ENCODE measurements around the gene DRICH1.

DRICH1 gene

GRCh38 chr22:23591846-23592245 is 40.3 kb downstream of the DRICH1 start:
- no peaks in the 10 kb centered on the region for H3K9me3 ChIP-seq (ENCODE audit: control insufficient read depth, insufficient read depth, low read depth, low read length)
- no peak overlapping the region for H3K9ac ChIP-seq (ENCODE audit: low read length)
- no peak overlapping the region for H3K4me3 ChIP-seq (ENCODE audit: low read depth, low read length)
- H3K27ac ChIP-seq (ENCODE audit: low read depth, low read length), result no peak overlapping the region
- peaks cover 11% of the 10 kb centered on the region for H3K4me1 ChIP-seq (ENCODE audit: control insufficient read depth, insufficient read depth, low read length)
- H3K36me3 ChIP-seq (ENCODE audit: control insufficient read depth, insufficient read depth, low read length), result no peaks in the 10 kb centered on the region
- peaks cover 5% of the 10 kb centered on the region; the same call in 1 of the 2 replicates for H3K27me3 ChIP-seq (ENCODE audit: control insufficient read depth, insufficient read depth, low read length)

- Histone ChIP-seq H3K36me3 (ENCODE audit: control insufficient read depth, insufficient read depth, low read length) (no peaks in the 10 kb centered on the region), H3K4me1 (ENCODE audit: control insufficient read depth, insufficient read depth, low read length) (peaks cover 11% of the 10 kb centered on the region), H3K9me3 (ENCODE audit: control insufficient read depth, insufficient read depth, low read depth, low read length) (no peaks in the 10 kb centered on the region), H3K27ac (ENCODE audit: low read depth, low read length) (no peak overlapping the region), H3K9ac (ENCODE audit: low read length) (no peak overlapping the region), H3K4me3 (ENCODE audit: low read depth, low read length) (no peak overlapping the region), H3K27me3 (ENCODE audit: control insufficient read depth, insufficient read depth, low read length) (peaks cover 5% of the 10 kb centered on the region; the same call in 1 of the 2 replicates)
These were observed 40.8 kb downstream of the DRICH1 start for GRCh38 chr22:23591201-23591791.

GRCh38 chr22:23583836-23584235 is 48.3 kb downstream of the DRICH1 start:
- H3K4me3 ChIP-seq (ENCODE audit: low read depth, low read length), result no peak overlapping the region
- no peaks in the 10 kb centered on the region for H3K4me1 ChIP-seq (ENCODE audit: control insufficient read depth, insufficient read depth, low read length)
- no peak overlapping the region for H3K9ac ChIP-seq (ENCODE audit: low read length)
- H3K9me3 ChIP-seq (ENCODE audit: control insufficient read depth, insufficient read depth, low read depth, low read length), result no peaks in the 10 kb centered on the region
- H3K36me3 ChIP-seq (ENCODE audit: control insufficient read depth, insufficient read depth, low read length), result no peaks in the 10 kb centered on the region
- H3K27me3 ChIP-seq (ENCODE audit: control insufficient read depth, insufficient read depth, low read length), result no peaks in the 10 kb centered on the region
- H3K27ac ChIP-seq (ENCODE audit: low read depth, low read length), result no peak overlapping the region

- no peak overlapping the region for H3K27ac ChIP-seq (ENCODE audit: low read depth, low read length)
- no peak overlapping the region for H3K4me3 ChIP-seq (ENCODE audit: low read depth, low read length)
- H3K4me1 ChIP-seq (ENCODE audit: control insufficient read depth, insufficient read depth, low read length), result no peaks in the 10 kb centered on the region
These were observed 49.0 kb downstream of the DRICH1 start for GRCh38 chr22:23583153-23583552.

GRCh38 chr22:23581260-23581650 is 50.9 kb downstream of the DRICH1 start:
- H3K4me1 ChIP-seq (ENCODE audit: control insufficient read depth, insufficient read depth, low read length), result no peaks in the 10 kb centered on the region

More at GRCh38 chr22:23583153-23583552, 49.0 kb downstream of the DRICH1 start:
- no peak overlapping the region for H3K9ac ChIP-seq (ENCODE audit: low read length)
- no peaks in the 10 kb centered on the region for H3K27me3 ChIP-seq (ENCODE audit: control insufficient read depth, insufficient read depth, low read length)
- no peaks in the 10 kb centered on the region for H3K9me3 ChIP-seq (ENCODE audit: control insufficient read depth, insufficient read depth, low read depth, low read length)
- no peaks in the 10 kb centered on the region for H3K36me3 ChIP-seq (ENCODE audit: control insufficient read depth, insufficient read depth, low read length)

GRCh38 chr22:23580576-23581259 is 51.4 kb downstream of the DRICH1 start:
- Histone ChIP-seq H3K9me3 (ENCODE audit: control insufficient read depth, insufficient read depth, low read depth, low read length) (no peaks in the 10 kb centered on the region), H3K27ac (ENCODE audit: low read depth, low read length) (no peak overlapping the region), H3K4me1 (ENCODE audit: control insufficient read depth, insufficient read depth, low read length) (no peaks in the 10 kb centered on the region), H3K27me3 (ENCODE audit: control insufficient read depth, insufficient read depth, low read length) (no peaks in the 10 kb centered on the region), H3K9ac (ENCODE audit: low read length) (no peak overlapping the region), H3K36me3 (ENCODE audit: control insufficient read depth, insufficient read depth, low read length) (no peaks in the 10 kb centered on the region), H3K4me3 (ENCODE audit: low read depth, low read length) (no peak overlapping the region)

More at GRCh38 chr22:23581260-23581650, 50.9 kb downstream of the DRICH1 start:
- H3K9me3 ChIP-seq (ENCODE audit: control insufficient read depth, insufficient read depth, low read depth, low read length), result no peaks in the 10 kb centered on the region
- H3K9ac ChIP-seq (ENCODE audit: low read length), result no peak overlapping the region
- no peaks in the 10 kb centered on the region for H3K27me3 ChIP-seq (ENCODE audit: control insufficient read depth, insufficient read depth, low read length)
- H3K27ac ChIP-seq (ENCODE audit: low read depth, low read length), result no peak overlapping the region
- no peaks in the 10 kb centered on the region for H3K36me3 ChIP-seq (ENCODE audit: control insufficient read depth, insufficient read depth, low read length)
- no peak overlapping the region for H3K4me3 ChIP-seq (ENCODE audit: low read depth, low read length)

GRCh38 chr22:23579870-23580575 is 52.1 kb downstream of the DRICH1 start, which contains the start of gene IGLL1:
Gene IGLL1 (minus strand): TSS chr22:23580290. CDS start chr22:23580190, 100 bp downstream.
- Histone ChIP-seq H3K4me1 (ENCODE audit: control insufficient read depth, insufficient read depth, low read length) (no peaks in the 10 kb centered on the region), H3K27me3 (ENCODE audit: control insufficient read depth, insufficient read depth, low read length) (no peaks in the 10 kb centered on the region), H3K9ac (ENCODE audit: low read length) (no peak within 1 kb of the TSS), H3K36me3 (ENCODE audit: control insufficient read depth, insufficient read depth, low read length) (no peaks in the 10 kb centered on the region), H3K27ac (ENCODE audit: low read depth, low read length) (no peak within 1 kb of the TSS), H3K4me3 (ENCODE audit: low read depth, low read length) (no peak within 1 kb of the TSS), H3K9me3 (ENCODE audit: control insufficient read depth, insufficient read depth, low read depth, low read length) (no peaks in the 10 kb centered on the region)

- H3K9ac ChIP-seq (ENCODE audit: low read length), result no peak overlapping the region
- H3K9me3 ChIP-seq (ENCODE audit: control insufficient read depth, insufficient read depth, low read depth, low read length), result no peaks in the 10 kb centered on the region
- H3K4me3 ChIP-seq (ENCODE audit: low read depth, low read length), result no peak overlapping the region
- H3K36me3 ChIP-seq (ENCODE audit: control insufficient read depth, insufficient read depth, low read length), result no peaks in the 10 kb centered on the region
- no peaks in the 10 kb centered on the region for H3K4me1 ChIP-seq (ENCODE audit: control insufficient read depth, insufficient read depth, low read length)
- no peaks in the 10 kb centered on the region for H3K27me3 ChIP-seq (ENCODE audit: control insufficient read depth, insufficient read depth, low read length)
- H3K27ac ChIP-seq (ENCODE audit: low read depth, low read length), result no peak overlapping the region
These were observed 52.8 kb downstream of the DRICH1 start for GRCh38 chr22:23579280-23579679.

GRCh38 chr22:23578306-23578705 is 53.8 kb downstream of the DRICH1 start:
- no peak overlapping the region for H3K9ac ChIP-seq (ENCODE audit: low read length)
- H3K27ac ChIP-seq (ENCODE audit: low read depth, low read length), result no peak overlapping the region
- no peaks in the 10 kb centered on the region for H3K4me1 ChIP-seq (ENCODE audit: control insufficient read depth, insufficient read depth, low read length)
- H3K9me3 ChIP-seq (ENCODE audit: control insufficient read depth, insufficient read depth, low read depth, low read length), result no peaks in the 10 kb centered on the region
- no peaks in the 10 kb centered on the region for H3K36me3 ChIP-seq (ENCODE audit: control insufficient read depth, insufficient read depth, low read length)
- no peaks in the 10 kb centered on the region for H3K27me3 ChIP-seq (ENCODE audit: control insufficient read depth, insufficient read depth, low read length)
- H3K4me3 ChIP-seq (ENCODE audit: low read depth, low read length), result no peak overlapping the region

- H3K27ac ChIP-seq (ENCODE audit: low read depth, low read length), result no peak overlapping the region
- H3K36me3 ChIP-seq (ENCODE audit: control insufficient read depth, insufficient read depth, low read length), result no peaks in the 10 kb centered on the region
- no peak overlapping the region for H3K4me3 ChIP-seq (ENCODE audit: low read depth, low read length)
- H3K9me3 ChIP-seq (ENCODE audit: control insufficient read depth, insufficient read depth, low read depth, low read length), result no peaks in the 10 kb centered on the region
- H3K9ac ChIP-seq (ENCODE audit: low read length), result no peak overlapping the region
- H3K4me1 ChIP-seq (ENCODE audit: control insufficient read depth, insufficient read depth, low read length), result no peaks in the 10 kb centered on the region
- H3K27me3 ChIP-seq (ENCODE audit: control insufficient read depth, insufficient read depth, low read length), result no peaks in the 10 kb centered on the region
These were observed 55.4 kb downstream of the DRICH1 start for GRCh38 chr22:23576681-23577080.

- Histone ChIP-seq H3K27me3 (ENCODE audit: control insufficient read depth, insufficient read depth, low read length) (no peaks in the 10 kb centered on the region), H3K4me1 (ENCODE audit: control insufficient read depth, insufficient read depth, low read length) (no peaks in the 10 kb centered on the region), H3K27ac (ENCODE audit: low read depth, low read length) (no peak overlapping the region), H3K4me3 (ENCODE audit: low read depth, low read length) (no peak overlapping the region), H3K9me3 (ENCODE audit: control insufficient read depth, insufficient read depth, low read depth, low read length) (no peaks in the 10 kb centered on the region), H3K9ac (ENCODE audit: low read length) (no peak overlapping the region), H3K36me3 (ENCODE audit: control insufficient read depth, insufficient read depth, low read length) (no peaks in the 10 kb centered on the region)
These were observed 56.5 kb downstream of the DRICH1 start for GRCh38 chr22:23575601-23576000.
